ENCODE data around the gene KIAA1217. TPM values are rescaled to one million over a fixed set of nuclear protein-coding genes. Genes with fewer than 3 reads are reported as not detected.

The KIAA1217 gene
- total and polyA plus RNA-seq, 9 of the 15 experiments (the other 6 are each of a cell fraction or from before 2014, with no cell fraction given), result 0.04 TPM; not detected in 8

- DNase-seq (ENCODE audit: extremely low read depth in 1 of 4, low spot score in 3 of 4) (no peak), ATAC-seq (no peak), FAIRE-seq (peak; percentile 29)
- ChIA-PET POLR2A (no interaction called here), CTCF (ENCODE audit: low intra/inter-chr PET ratio) (no interaction called here)
- BruUV-seq (replicated peaks), result no TSS peak
- Histone ChIP-seq H3K4me2 (ENCODE audit: insufficient read depth, low read length) (no peak overlapping the region), H3K9me3 (replicated peaks; ENCODE audit: control insufficient read depth, insufficient read depth, low read depth, low read length) (no peaks in the 10 kb centered on the region), H3K9me1 (ENCODE audit: control insufficient read depth, insufficient read depth, low read length) (no peaks in the 10 kb centered on the region), H3K27me3 (ENCODE audit: control insufficient read depth in 2 of 2, insufficient read depth in 2 of 2, low read length in 2 of 2) (peaks cover 2 to 9% of the 10 kb centered on the region in 2 experiments; a peak in 3 of 5 replicates), H3K9ac (ENCODE audit: insufficient read depth in 1 of 2, low read depth in 2 of 2, low read length in 2 of 2) (no peak overlapping the region), H2AFZ (ENCODE audit: low read depth, low read length) (no peak overlapping the region), H3K4me1 (replicated peaks in 1 of 2; ENCODE audit: control insufficient read depth in 2 of 2, insufficient read depth in 2 of 2, low read length in 2 of 2) (no peaks in the 10 kb centered on the region), H4K20me1 (replicated peaks; ENCODE audit: control insufficient read depth, insufficient read depth, low read length) (no peaks in the 10 kb centered on the region), H3K36me3 (ENCODE audit: control insufficient read depth, insufficient read depth, low read length) (no peaks in the 10 kb centered on the region), H3K4me3 (no peak overlapping the region), H3K27ac (ENCODE audit: extremely low read depth, low read depth, low read length) (no peak overlapping the region), H3K79me2 (ENCODE audit: control insufficient read depth, insufficient read depth, low read length) (no peaks in the 10 kb centered on the region)
- WGBS (ENCODE audit: insufficient coverage, low coverage, missing lambda C conversion rate), result 2% methylated on average over 3 of the region's 3 CpGs
- intact Hi-C loops (cut with micrococcal nuclease) (no loop called here), in situ Hi-C loops (cut with MboI) (no loop called here)
- TF ChIP-seq ZBTB2 (IDR thresholded peaks at IDR 0.05) (no peak), SAFB2 (IDR thresholded peaks at IDR 0.05; ENCODE audit: borderline replicate concordance, low read depth, low read length, severe bottlenecking) (no peak), RBM14 (IDR thresholded peaks at IDR 0.05; ENCODE audit: borderline replicate concordance, insufficient read depth, low read depth, low read length) (no peak), PHF8 (IDR thresholded peaks at IDR 0.05; ENCODE audit: borderline replicate concordance, low read length) (no peak), HDAC8 (tag; IDR thresholded peaks at IDR 0.05) (no peak), DMBX1 (CRISPR knock-in tag; IDR thresholded peaks at IDR 0.05; ENCODE audit: borderline replicate concordance) (no peak), TSC22D4 (tag; IDR thresholded peaks at IDR 0.05) (no peak), ZNF699 (CRISPR knock-in tag; IDR thresholded peaks at IDR 0.05; ENCODE audit: insufficient replicate concordance) (no peak), HDAC2 (IDR thresholded peaks at IDR 0.05) (no peak), DDX20 (tag; IDR thresholded peaks at IDR 0.05; ENCODE audit: low read depth) (no peak), TRIM24 (IDR thresholded peaks at IDR 0.05) (no peak), ZHX1 (conservative IDR thresholded peaks at IDR 0.05; ENCODE audit: low read length) (no peak)
These were observed 240.9 kb downstream of the KIAA1217 start for GRCh38 chr10:24449769-24450310.
